HepG2 (cell line): ENCODE results near the gene EPN2. TPM values are rescaled to one million over a fixed set of nuclear protein-coding genes. Genes with fewer than 3 reads are reported as not detected.
A peak's percentile ranks its signal among the peaks of the same experiment; 100 is the strongest.

Experiments
- DMAP1 ChIP-seq: IDR thresholded peaks from 2 replicates; pipeline ENCODE4 v1.6.1; 2016
- IKZF1 ChIP-seq: fragments of 450-650 bp; IDR thresholded peaks from 2 replicates; pipeline ENCODE4 v1.7.1; 2016
- KDM5B ChIP-seq: sonication (generic); formaldehyde crosslinking; IDR thresholded peaks from 2 replicates; pipeline ENCODE4 v1.4.0; 2020; ENCODE audit warnings: missing genetic modification reagents, mild to moderate bottlenecking, borderline replicate concordance
- KLF15 ChIP-seq: sonication (generic); formaldehyde crosslinking; IDR thresholded peaks from 2 replicates; pipeline ENCODE4 v1.8.1; 2023; ENCODE audit warnings: borderline replicate concordance, mild to moderate bottlenecking, inconsistent platforms, missing genetic modification reagents, mixed read lengths
- KLF6 ChIP-seq: IDR thresholded peaks from 2 replicates; pipeline ENCODE4 v1.8.0; 2016; ENCODE audit warnings: missing biosample characterization, missing genetic modification reagents
- MED13 ChIP-seq: sonication (generic); formaldehyde crosslinking; IDR thresholded peaks from 2 replicates; pipeline ENCODE4 v1.5.0; 2020; ENCODE audit warnings: missing genetic modification reagents
- NFIC ChIP-seq: IDR thresholded peaks from 2 replicates; pipeline ENCODE4 v1.6.1; 2012; ENCODE audit warnings: mild to moderate bottlenecking, low read length, inconsistent platforms
- SALL2 ChIP-seq: sonication (generic); formaldehyde crosslinking; IDR thresholded peaks from 2 replicates; pipeline ENCODE4 v1.8.1; 2023; ENCODE audit warnings: mild to moderate bottlenecking, missing genetic modification reagents, inconsistent platforms
- SMARCE1 ChIP-seq: fragments of 450-650 bp; IDR thresholded peaks from 2 replicates; pipeline ENCODE4 v1.6.1; 2017; ENCODE audit warnings: borderline replicate concordance
- TAF15 ChIP-seq: fragments of 200-400 bp; formaldehyde crosslinking; IDR thresholded peaks from one replicate; pipeline ENCODE4 v1.6.1; 2018; ENCODE audit warnings: mild to moderate bottlenecking, low read depth, low read length; ENCODE audit not compliant: poor library complexity, severe bottlenecking
- YEATS2 ChIP-seq: sonication (generic); formaldehyde crosslinking; IDR thresholded peaks from 2 replicates; pipeline ENCODE4 v1.4.0; 2020; ENCODE audit warnings: missing genetic modification reagents, borderline replicate concordance
- ZBTB14 ChIP-seq: sonication (generic); formaldehyde crosslinking; IDR thresholded peaks from 2 replicates; pipeline ENCODE4 v1.4.0; 2020; ENCODE audit warnings: missing genetic modification reagents
- ZEB1 ChIP-seq: IDR thresholded peaks from 2 replicates; pipeline ENCODE4 v1.6.1; 2012; ENCODE audit warnings: mild to moderate bottlenecking, low read depth, inconsistent platforms; ENCODE audit not compliant: insufficient replicate concordance
- ZNF280D ChIP-seq: sonication (generic); formaldehyde crosslinking; IDR thresholded peaks from 2 replicates; pipeline ENCODE4 v1.5.1; 2020; ENCODE audit warnings: mild to moderate bottlenecking, missing genetic modification reagents
- ZNF646 ChIP-seq: sonication (generic); formaldehyde crosslinking; IDR thresholded peaks from 2 replicates; pipeline ENCODE4 v1.9.0; 2021; ENCODE audit warnings: mild to moderate bottlenecking, missing genetic modification reagents
- ZNF768 ChIP-seq: sonication (generic); formaldehyde crosslinking; IDR thresholded peaks from 2 replicates; pipeline ENCODE4 v1.4.0; 2020; ENCODE audit warnings: missing genetic modification reagents
- ZNF800 ChIP-seq: sonication (generic); formaldehyde crosslinking; IDR thresholded peaks from 2 replicates; pipeline ENCODE4 v1.4.0; 2020; ENCODE audit warnings: missing genetic modification reagents
- polyA plus RNA-seq, 8 experiments: library from polyadenylated mRNA; depleted of rRNA in 3 of 8; stranded (reverse) in 7 of 8; unstranded in 1 of 8; fragments of >200 nt; fragmentation: Illumina TruSeq in 4 of 8; extraction: Trizol in 4 of 8; gene quantifications; 2 replicates each; pipeline versions ENCODE4 v1.2.1 to v1.2.3, GENCODE V29; 2011 to 2016; ENCODE audit warnings: low read depth in 4 of 8, missing spikeins in 1 of 8, mixed read lengths in 1 of 8; ENCODE audit not compliant: insufficient read depth in 1 of 8
- total RNA-seq, 5 experiments: library from RNA; depleted of rRNA; stranded (reverse); fragments of >200 nt; fragmentation: Illumina TruSeq; extraction: Trizol; gene quantifications; 2 replicates each; pipeline ENCODE4 v1.2.3, GENCODE V29; 2016; ENCODE audit warnings: low read depth in 1 of 5

EPN2 gene
- total and polyA plus RNA-seq, 2 of the 13 experiments (the other 11 are each of a cell fraction or from before 2014, with no cell fraction given): 7.8 to 19.2 TPM

- TF ChIP-seq ZNF280D (CRISPR knock-in tag): no peak
- no peak for TF ChIP-seq NFIC
- no peak for TF ChIP-seq SMARCE1
- peak; percentile 47; the same call in 1 of the 2 replicates for TF ChIP-seq KDM5B (CRISPR knock-in tag)
- no peak for TF ChIP-seq DMAP1 (CRISPR knock-in tag)
- TF ChIP-seq ZNF646: no peak
- TF ChIP-seq ZEB1: no peak
- no peak for TF ChIP-seq SALL2 (CRISPR knock-in tag)
- TF ChIP-seq KLF15 (CRISPR knock-in tag): no peak
- TF ChIP-seq IKZF1: no peak
- TF ChIP-seq ZBTB14 (CRISPR knock-in tag): no peak
- TF ChIP-seq ZNF768 (CRISPR knock-in tag): no peak
- no peak for TF ChIP-seq ZNF800 (CRISPR knock-in tag)
- 0 out of 2 replicates have a peak, but pooled peaks have one; percentile 55 for TF ChIP-seq MED13 (CRISPR knock-in tag)
- TF ChIP-seq KLF6 (CRISPR knock-in tag): no peak
- TF ChIP-seq TAF15: no peak
- no peak for TF ChIP-seq YEATS2 (CRISPR knock-in tag)
Measured at GRCh38 chr17:19364699-19365498, 127.7 kb downstream of the EPN2 start (continued).
